ENCODE results near the gene MANBA.

The MANBA gene

GRCh38 chr4:102760645-102761295 is at the start of gene MANBA:
Gene MANBA, minus strand, starts transcription at chr4:102760968. Its CDS starts 74 bp downstream, at chr4:102760894.
- in situ Hi-C loops (cut with HindIII; ENCODE audit: low sequenced_read_pairs) = no loop called here
- DNase-seq (ENCODE audit: low read depth) = no peak
- TF ChIP-seq, protein P1, sequence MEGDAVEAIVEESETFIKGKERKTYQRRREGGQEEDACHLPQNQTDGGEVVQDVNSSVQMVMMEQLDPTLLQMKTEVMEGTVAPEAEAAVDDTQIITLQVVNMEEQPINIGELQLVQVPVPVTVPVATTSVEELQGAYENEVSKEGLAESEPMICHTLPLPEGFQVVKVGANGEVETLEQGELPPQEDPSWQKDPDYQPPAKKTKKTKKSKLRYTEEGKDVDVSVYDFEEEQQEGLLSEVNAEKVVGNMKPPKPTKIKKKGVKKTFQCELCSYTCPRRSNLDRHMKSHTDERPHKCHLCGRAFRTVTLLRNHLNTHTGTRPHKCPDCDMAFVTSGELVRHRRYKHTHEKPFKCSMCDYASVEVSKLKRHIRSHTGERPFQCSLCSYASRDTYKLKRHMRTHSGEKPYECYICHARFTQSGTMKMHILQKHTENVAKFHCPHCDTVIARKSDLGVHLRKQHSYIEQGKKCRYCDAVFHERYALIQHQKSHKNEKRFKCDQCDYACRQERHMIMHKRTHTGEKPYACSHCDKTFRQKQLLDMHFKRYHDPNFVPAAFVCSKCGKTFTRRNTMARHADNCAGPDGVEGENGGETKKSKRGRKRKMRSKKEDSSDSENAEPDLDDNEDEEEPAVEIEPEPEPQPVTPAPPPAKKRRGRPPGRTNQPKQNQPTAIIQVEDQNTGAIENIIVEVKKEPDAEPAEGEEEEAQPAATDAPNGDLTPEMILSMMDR (IDR thresholded peaks at IDR 0.05; ENCODE audit: low read depth, low read length, missing control alignments) = no peak
- peak within 1 kb of the TSS; percentile 80 for H3K4me3 ChIP-seq (ENCODE audit: low read depth, low read length)

- TF ChIP-seq, protein P1 (IDR thresholded peaks at IDR 0.05; ENCODE audit: low read depth, low read length, missing control alignments) = no peak
- in situ Hi-C loops (cut with HindIII; ENCODE audit: low sequenced_read_pairs) = loop anchor here (5.0 kb wide), 1 partner anchor 187 kb away; no protein-coding TSS in a partner anchor
- no peak overlapping the region for H3K4me3 ChIP-seq (ENCODE audit: low read depth, low read length)
- no peak for DNase-seq (ENCODE audit: low read depth)
These were observed 48.9 kb upstream of the MANBA start for GRCh38 chr4:102809691-102810090.

DNA sequence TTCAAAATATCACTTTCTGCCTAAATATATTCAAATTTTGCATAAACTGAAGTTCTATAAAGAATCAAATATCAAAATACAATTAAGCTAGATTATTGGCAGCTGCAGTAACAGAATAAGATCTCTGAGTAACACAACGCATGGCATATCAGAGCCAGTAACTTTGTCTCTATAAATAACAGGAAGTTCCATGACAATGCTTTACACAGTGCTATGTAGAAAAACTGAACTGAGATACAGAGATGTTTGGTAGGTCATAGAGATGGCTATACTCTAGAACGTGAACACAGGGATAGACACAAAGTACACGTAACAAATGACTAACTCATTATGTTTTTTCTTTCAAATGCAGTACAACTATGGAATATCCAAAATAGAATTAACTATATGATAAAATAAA is 48.4 kb upstream of the MANBA start:
- no peak for DNase-seq (ENCODE audit: low read depth)
- in situ Hi-C loops (cut with HindIII; ENCODE audit: low sequenced_read_pairs) = loop anchor here (5.0 kb wide), 1 partner anchor 187 kb away; no protein-coding TSS in a partner anchor
- H3K4me3 ChIP-seq (ENCODE audit: low read depth, low read length) = no peak overlapping the region
- TF ChIP-seq, protein P1 (IDR thresholded peaks at IDR 0.05; ENCODE audit: low read depth, low read length, missing control alignments) = no peak

GRCh38 chr4:102808009-102808408 is 47.2 kb upstream of the MANBA start:
- DNase-seq (ENCODE audit: low read depth) = no peak

GRCh38 chr4:102807345-102807744 is 46.6 kb upstream of the MANBA start:
- no peak overlapping the region for H3K4me3 ChIP-seq (ENCODE audit: low read depth, low read length)
- no peak for DNase-seq (ENCODE audit: low read depth)
- TF ChIP-seq, protein P1 (IDR thresholded peaks at IDR 0.05; ENCODE audit: low read depth, low read length, missing control alignments) = no peak
- in situ Hi-C loops (cut with HindIII; ENCODE audit: low sequenced_read_pairs) = loop anchor here (5.0 kb wide), 1 partner anchor 185 kb away; no protein-coding TSS in a partner anchor

More at GRCh38 chr4:102808009-102808408, 47.2 kb upstream of the MANBA start:
- in situ Hi-C loops (cut with HindIII; ENCODE audit: low sequenced_read_pairs) = loop anchor here (5.0 kb wide), 1 partner anchor 186 kb away; no protein-coding TSS in a partner anchor
- H3K4me3 ChIP-seq (ENCODE audit: low read depth, low read length) = no peak overlapping the region
- TF ChIP-seq, protein P1 (IDR thresholded peaks at IDR 0.05; ENCODE audit: low read depth, low read length, missing control alignments) = no peak

DNA sequence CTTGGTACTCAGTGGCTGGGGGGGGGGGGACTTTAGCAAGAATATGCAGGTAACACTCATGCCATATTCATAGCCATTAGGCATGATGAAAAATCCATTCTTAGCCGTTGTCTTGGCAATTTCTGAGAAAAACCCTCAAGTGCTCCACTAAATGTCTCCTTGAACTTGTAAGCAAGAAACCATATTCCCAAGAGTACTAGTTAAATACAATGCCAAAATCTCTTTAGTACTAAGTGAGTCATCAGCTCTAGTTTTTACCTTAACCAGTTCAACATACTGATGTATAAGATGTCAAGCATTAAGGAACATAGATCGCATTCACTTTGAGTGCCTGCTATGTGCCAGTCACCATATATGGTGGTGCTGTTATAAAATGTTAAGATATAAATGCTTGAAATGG is 39.0 kb upstream of the MANBA start:
- H3K4me3 ChIP-seq (ENCODE audit: low read depth, low read length) = no peak overlapping the region
- TF ChIP-seq, protein P1 (IDR thresholded peaks at IDR 0.05; ENCODE audit: low read depth, low read length, missing control alignments) = no peak
- in situ Hi-C loops (cut with HindIII; ENCODE audit: low sequenced_read_pairs) = no loop called here
- DNase-seq (ENCODE audit: low read depth) = no peak
